ENCODE results near the gene MPRIP.
A peak's percentile ranks its signal among the peaks of the same experiment; 100 is the strongest.

Gene MPRIP

DNA sequence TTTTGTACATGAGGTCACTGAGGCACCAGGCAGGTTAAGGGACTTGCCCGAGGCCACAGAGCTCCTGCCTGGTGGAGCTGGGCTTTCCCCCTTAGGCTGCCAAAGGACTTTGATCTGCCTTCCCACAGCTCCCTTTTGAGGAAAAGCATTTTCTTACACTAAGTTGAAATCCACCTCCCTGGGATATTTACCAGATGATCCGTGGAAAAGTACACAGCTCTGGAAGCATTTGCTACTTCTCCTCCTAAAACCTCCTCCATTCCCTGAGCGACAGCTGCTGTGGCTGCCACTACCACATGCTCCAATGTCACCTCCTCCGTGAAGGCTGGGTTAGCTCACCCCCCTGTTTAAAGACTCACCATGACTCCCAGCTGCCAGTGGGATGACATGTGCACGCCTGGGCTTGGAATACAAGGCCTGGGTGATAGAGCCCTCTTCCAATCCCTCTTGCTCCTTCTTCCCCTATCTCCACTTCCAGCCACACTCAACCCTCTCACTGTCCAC, 1.2 kb upstream of the MPRIP start:
- no peak for TF ChIP-seq ZFX (IDR thresholded peaks at IDR 0.05)
- TF ChIP-seq, protein P1, sequence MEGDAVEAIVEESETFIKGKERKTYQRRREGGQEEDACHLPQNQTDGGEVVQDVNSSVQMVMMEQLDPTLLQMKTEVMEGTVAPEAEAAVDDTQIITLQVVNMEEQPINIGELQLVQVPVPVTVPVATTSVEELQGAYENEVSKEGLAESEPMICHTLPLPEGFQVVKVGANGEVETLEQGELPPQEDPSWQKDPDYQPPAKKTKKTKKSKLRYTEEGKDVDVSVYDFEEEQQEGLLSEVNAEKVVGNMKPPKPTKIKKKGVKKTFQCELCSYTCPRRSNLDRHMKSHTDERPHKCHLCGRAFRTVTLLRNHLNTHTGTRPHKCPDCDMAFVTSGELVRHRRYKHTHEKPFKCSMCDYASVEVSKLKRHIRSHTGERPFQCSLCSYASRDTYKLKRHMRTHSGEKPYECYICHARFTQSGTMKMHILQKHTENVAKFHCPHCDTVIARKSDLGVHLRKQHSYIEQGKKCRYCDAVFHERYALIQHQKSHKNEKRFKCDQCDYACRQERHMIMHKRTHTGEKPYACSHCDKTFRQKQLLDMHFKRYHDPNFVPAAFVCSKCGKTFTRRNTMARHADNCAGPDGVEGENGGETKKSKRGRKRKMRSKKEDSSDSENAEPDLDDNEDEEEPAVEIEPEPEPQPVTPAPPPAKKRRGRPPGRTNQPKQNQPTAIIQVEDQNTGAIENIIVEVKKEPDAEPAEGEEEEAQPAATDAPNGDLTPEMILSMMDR (conservative IDR thresholded peaks at IDR 0.05) = no peak
- H3K27ac ChIP-seq = peak overlapping the region; percentile 87

GRCh38 chr17:17041571-17042383, 480 bp upstream of the MPRIP start:
- peak overlapping the region; percentile 87 for H3K27ac ChIP-seq
- TF ChIP-seq ZFX (IDR thresholded peaks at IDR 0.05) = no peak
- TF ChIP-seq, protein P1 (conservative IDR thresholded peaks at IDR 0.05) = no peak

DNA sequence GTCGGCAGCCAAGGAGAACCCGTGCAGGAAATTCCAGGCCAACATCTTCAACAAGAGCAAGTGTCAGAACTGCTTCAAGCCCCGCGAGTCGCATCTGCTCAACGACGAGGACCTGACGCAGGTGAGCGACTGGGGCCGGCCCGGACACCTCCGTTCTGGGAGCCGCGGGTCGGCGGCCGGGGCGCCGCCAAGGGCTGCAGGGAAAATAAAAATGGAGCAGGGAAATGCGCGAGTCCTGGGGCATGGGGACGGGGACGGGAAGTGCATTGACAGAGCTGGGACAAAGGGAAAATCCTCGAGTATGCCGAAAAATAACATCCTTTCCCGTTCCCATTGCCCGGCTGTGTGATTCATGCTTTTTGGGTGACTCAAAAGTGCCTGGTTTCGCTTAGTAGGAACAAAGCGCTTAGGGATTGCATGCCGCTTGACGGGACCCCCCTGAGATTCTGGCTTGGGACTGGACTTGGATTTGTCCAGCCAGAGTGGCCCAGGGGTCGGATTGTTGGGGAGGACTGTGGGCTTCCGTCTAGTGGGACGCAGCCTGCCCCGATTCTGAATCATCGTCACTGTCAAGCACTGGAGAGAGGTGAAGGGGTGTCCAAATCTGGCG, 699 bp downstream of the MPRIP start:
- TF ChIP-seq, protein P1 (conservative IDR thresholded peaks at IDR 0.05) = no peak
- peak; percentile 59; the same call in 1 of the 2 replicates for TF ChIP-seq ZFX (IDR thresholded peaks at IDR 0.05)
- peak overlapping the region; percentile 87 for H3K27ac ChIP-seq

GRCh38 chr17:17043461-17044271, 1.4 kb downstream of the MPRIP start:
- H3K27ac ChIP-seq = peak overlapping the region; percentile 87
- no peak for TF ChIP-seq ZFX (IDR thresholded peaks at IDR 0.05)

DNA sequence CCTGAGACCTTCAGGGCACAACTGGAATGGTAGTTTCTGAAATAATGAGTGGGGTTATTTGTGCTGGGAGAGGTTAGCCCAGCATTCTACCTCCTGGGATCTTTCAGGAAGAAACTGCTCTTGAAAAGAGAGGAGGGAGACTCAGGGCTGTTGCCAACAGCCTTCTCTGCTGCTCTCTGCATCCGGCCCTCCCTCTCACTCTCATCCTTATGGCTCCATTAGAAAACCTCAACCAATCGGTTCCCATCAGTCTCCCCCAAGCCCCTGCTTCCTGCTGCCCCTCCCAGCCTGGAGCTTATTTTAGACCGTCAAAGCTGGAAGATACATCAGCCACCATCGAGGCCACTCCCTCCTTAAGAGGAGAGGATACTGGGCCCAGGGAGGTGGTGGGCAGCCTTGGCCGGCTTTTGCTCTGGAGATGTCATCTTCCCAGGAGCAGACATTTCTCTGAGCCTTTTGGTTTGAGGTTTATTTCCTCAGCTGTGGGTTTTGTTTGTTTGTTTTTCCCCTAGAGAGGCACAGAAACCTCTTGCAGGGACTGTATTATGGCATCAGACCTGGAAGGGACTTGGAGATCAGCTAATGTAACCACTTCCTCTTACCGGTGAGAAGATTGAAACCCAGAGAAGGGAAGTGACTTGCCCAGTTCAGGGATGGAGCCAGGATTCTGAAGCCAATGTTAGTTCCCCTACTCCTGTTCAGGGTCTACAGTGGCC, 2.7 kb downstream of the MPRIP start:
- TF ChIP-seq ZFX (IDR thresholded peaks at IDR 0.05) = no peak
- TF ChIP-seq, protein P1 (conservative IDR thresholded peaks at IDR 0.05) = no peak
- peak overlapping the region; percentile 21; the same call in 1 of the 2 replicates for H3K27ac ChIP-seq

DNA sequence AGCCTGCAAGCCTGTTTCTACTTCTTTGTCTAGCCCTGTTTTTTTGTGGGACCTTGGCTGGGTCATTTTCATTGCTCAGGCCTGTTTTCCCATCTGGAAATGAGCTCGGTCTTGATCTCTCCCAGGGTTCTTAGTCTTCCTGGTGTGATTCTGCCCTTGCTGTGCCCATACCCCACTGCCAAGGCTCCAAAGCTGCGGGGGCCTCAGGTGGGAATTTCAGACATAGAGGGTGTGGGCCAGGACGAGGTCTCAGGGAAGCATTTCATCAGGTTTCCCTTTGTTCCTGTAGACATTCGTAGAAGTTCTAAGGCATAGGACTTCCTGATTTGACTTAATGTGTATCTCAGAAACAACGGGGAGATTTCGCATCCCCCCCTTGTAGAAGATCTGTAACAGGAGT, 5.8 kb downstream of the MPRIP start:
- no peak overlapping the region for H3K27ac ChIP-seq

More for the DNA sequence above, 5.8 kb downstream of the MPRIP start:
- TF ChIP-seq, protein P1 (conservative IDR thresholded peaks at IDR 0.05) = no peak
- no peak for TF ChIP-seq ZFX (IDR thresholded peaks at IDR 0.05)
